C4-2B (cell line): ENCODE measurements around the gene FAAP100.

Experiments
- ZFX ChIP-seq: fragments of 450-650 bp; IDR thresholded peaks from 2 replicates; pipeline ENCODE4 v1.6.1; 2017
- TF ChIP-seq, protein P1 (sequence below): fragments of 450-650 bp; conservative IDR thresholded peaks from 2 replicates; pipeline ENCODE4 v1.5.1; 2017; ENCODE audit warnings: mild to moderate bottlenecking

DNA sequence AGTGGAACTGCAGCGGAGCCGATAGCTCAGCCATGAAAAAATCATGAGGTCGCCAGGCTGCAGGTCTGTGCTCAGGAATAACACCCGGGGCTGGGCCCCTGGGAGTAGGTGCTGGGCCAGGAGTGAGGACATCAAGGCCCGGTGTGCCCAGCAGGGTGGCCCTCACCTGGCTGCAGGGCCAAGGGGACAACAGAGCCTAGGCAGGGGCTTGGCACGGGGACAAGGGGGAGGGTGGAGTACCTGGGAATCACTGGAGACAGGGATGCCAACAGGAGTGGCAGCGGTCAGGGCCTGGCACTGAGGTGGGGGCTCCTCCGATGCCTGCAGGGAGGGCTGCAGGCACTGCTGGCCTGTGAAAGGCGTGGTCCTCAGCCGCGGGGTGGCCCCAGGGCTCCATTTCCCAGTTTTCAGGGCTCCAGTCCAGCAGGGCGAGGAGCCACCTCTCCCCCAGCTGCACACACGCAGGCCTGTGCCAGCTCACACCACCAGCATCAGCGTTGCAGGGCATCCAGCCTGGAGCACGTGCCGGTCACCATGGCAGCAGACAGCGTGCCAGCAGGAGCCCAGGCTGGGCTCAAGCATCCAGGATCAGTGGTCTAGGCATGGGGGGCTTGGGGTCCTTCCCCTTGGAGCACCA is 28.6 kb downstream of the FAAP100 start:
- TF ChIP-seq, protein P1, sequence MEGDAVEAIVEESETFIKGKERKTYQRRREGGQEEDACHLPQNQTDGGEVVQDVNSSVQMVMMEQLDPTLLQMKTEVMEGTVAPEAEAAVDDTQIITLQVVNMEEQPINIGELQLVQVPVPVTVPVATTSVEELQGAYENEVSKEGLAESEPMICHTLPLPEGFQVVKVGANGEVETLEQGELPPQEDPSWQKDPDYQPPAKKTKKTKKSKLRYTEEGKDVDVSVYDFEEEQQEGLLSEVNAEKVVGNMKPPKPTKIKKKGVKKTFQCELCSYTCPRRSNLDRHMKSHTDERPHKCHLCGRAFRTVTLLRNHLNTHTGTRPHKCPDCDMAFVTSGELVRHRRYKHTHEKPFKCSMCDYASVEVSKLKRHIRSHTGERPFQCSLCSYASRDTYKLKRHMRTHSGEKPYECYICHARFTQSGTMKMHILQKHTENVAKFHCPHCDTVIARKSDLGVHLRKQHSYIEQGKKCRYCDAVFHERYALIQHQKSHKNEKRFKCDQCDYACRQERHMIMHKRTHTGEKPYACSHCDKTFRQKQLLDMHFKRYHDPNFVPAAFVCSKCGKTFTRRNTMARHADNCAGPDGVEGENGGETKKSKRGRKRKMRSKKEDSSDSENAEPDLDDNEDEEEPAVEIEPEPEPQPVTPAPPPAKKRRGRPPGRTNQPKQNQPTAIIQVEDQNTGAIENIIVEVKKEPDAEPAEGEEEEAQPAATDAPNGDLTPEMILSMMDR: no peak
- TF ChIP-seq ZFX: no peak
